ENCODE results near the gene CDKN2B.

Gene CDKN2B

DNA sequence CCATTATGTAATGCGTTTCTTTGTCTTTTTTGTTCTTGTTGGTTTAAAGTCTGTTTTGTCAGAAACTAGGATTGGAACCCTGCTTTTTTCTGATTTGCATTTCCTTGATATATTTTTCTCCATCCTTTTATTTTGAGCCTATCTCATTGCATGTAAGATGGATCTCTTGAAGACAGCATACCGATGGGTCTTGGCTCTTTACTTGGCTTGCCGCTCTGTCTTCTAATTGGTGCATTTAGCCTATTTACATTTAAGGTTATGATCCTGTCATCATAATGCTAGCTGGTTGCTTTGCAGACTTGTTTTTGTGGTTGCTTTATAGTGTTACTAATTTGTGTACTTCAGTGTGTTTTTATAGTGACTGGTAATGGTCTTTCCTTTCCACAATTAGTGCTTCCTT, 13.3 kb upstream of the CDKN2B start:
- no peaks in the 10 kb centered on the region for H3K4me1 ChIP-seq (ENCODE audit: insufficient read depth, low read length, poor library complexity, severe bottlenecking)
- no peaks in the 10 kb centered on the region for H4K20me1 ChIP-seq (ENCODE audit: insufficient read depth, low read length, poor library complexity, severe bottlenecking)
- no peaks in the 10 kb centered on the region for H3K9me3 ChIP-seq (ENCODE audit: insufficient read depth, low read depth, low read length)
- H2AFZ ChIP-seq (ENCODE audit: low read length), result no peak overlapping the region
- no peaks in the 10 kb centered on the region for H3K36me3 ChIP-seq (ENCODE audit: insufficient read depth, low read length)
- no peak overlapping the region for H3K4me2 ChIP-seq (ENCODE audit: low read depth, low read length, poor library complexity, severe bottlenecking)
- no peaks in the 10 kb centered on the region for H3K9me2 ChIP-seq (replicated peaks; ENCODE audit: low read depth, low read length)
- H3K9ac ChIP-seq (ENCODE audit: low read depth, low read length, poor library complexity, severe bottlenecking), result no peak overlapping the region
- H3K4me3 ChIP-seq (ENCODE audit: low read length, poor library complexity, severe bottlenecking), result no peak overlapping the region
- no peaks in the 10 kb centered on the region for H3F3A ChIP-seq (ENCODE audit: low read depth)
- no peak for TF ChIP-seq EZH2phosphoT487 (IDR thresholded peaks at IDR 0.05; ENCODE audit: borderline replicate concordance)
- TF ChIP-seq, protein P1, sequence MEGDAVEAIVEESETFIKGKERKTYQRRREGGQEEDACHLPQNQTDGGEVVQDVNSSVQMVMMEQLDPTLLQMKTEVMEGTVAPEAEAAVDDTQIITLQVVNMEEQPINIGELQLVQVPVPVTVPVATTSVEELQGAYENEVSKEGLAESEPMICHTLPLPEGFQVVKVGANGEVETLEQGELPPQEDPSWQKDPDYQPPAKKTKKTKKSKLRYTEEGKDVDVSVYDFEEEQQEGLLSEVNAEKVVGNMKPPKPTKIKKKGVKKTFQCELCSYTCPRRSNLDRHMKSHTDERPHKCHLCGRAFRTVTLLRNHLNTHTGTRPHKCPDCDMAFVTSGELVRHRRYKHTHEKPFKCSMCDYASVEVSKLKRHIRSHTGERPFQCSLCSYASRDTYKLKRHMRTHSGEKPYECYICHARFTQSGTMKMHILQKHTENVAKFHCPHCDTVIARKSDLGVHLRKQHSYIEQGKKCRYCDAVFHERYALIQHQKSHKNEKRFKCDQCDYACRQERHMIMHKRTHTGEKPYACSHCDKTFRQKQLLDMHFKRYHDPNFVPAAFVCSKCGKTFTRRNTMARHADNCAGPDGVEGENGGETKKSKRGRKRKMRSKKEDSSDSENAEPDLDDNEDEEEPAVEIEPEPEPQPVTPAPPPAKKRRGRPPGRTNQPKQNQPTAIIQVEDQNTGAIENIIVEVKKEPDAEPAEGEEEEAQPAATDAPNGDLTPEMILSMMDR (conservative IDR thresholded peaks at IDR 0.05; ENCODE audit: low read length), result no peak
- no peaks in the 10 kb centered on the region for H3K27me3 ChIP-seq (ENCODE audit: insufficient read depth, low read length, poor library complexity, severe bottlenecking)
- peaks cover 38% of the 10 kb centered on the region; the same call in 1 of the 2 replicates for H3K79me2 ChIP-seq (ENCODE audit: insufficient read depth, low read length)

DNA sequence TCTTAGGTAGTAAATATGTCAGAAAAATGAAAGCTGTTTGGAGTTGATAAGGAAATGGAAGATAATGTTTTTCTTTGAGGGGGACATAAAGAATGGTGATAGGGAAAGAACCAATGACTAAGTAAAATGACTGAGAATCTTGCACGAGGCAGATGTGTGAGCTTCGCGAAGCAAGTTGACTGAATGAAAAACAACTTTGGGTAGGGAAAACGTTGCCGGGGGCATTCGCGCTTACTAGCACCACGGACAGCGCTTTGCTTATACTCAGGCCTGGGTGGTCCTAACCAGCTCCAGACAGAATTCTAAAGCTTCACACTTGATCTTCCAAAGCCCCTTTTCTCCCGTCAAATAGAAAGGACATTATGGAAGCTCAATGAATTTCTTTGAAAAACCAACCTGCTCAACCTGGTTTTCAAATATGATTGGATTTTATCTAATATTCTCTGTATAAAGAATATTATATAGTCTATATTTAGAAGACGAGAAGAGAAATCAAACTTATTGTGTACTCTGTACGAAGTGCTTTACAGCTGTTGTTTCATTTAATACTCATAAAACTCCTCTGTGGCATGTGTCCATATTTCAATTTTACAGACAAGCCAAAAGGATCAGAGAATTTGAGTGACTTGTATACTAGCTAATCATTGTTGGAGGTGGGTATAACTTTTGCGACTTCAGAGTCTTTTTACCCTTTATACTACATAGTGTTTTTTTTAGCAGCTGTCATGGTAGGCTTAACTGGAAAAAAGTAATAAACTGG, 1.9 kb upstream of the CDKN2B start:
- no peaks in the 10 kb centered on the region for H3K9me2 ChIP-seq (replicated peaks; ENCODE audit: low read depth, low read length)
- no peak overlapping the region for H3K4me3 ChIP-seq (ENCODE audit: low read length, poor library complexity, severe bottlenecking)
- peaks cover 12% of the 10 kb centered on the region; the same call in 1 of the 2 replicates for H3K79me2 ChIP-seq (ENCODE audit: insufficient read depth, low read length)
- no peaks in the 10 kb centered on the region for H3K9me3 ChIP-seq (ENCODE audit: insufficient read depth, low read depth, low read length)
- no peaks in the 10 kb centered on the region for H3F3A ChIP-seq (ENCODE audit: low read depth)
- H3K27me3 ChIP-seq (ENCODE audit: insufficient read depth, low read length, poor library complexity, severe bottlenecking), result no peaks in the 10 kb centered on the region
- H3K4me2 ChIP-seq (ENCODE audit: low read depth, low read length, poor library complexity, severe bottlenecking), result no peak overlapping the region
- TF ChIP-seq, protein P1 (conservative IDR thresholded peaks at IDR 0.05; ENCODE audit: low read length), result no peak
- TF ChIP-seq EZH2phosphoT487 (IDR thresholded peaks at IDR 0.05; ENCODE audit: borderline replicate concordance), result no peak
- no peak overlapping the region for H3K9ac ChIP-seq (ENCODE audit: low read depth, low read length, poor library complexity, severe bottlenecking)
- no peaks in the 10 kb centered on the region for H4K20me1 ChIP-seq (ENCODE audit: insufficient read depth, low read length, poor library complexity, severe bottlenecking)
- H3K36me3 ChIP-seq (ENCODE audit: insufficient read depth, low read length), result peaks cover 4% of the 10 kb centered on the region; the same call in 1 of the 2 replicates
- H3K4me1 ChIP-seq (ENCODE audit: insufficient read depth, low read length, poor library complexity, severe bottlenecking), result no peaks in the 10 kb centered on the region
- H2AFZ ChIP-seq (ENCODE audit: low read length), result no peak overlapping the region

DNA sequence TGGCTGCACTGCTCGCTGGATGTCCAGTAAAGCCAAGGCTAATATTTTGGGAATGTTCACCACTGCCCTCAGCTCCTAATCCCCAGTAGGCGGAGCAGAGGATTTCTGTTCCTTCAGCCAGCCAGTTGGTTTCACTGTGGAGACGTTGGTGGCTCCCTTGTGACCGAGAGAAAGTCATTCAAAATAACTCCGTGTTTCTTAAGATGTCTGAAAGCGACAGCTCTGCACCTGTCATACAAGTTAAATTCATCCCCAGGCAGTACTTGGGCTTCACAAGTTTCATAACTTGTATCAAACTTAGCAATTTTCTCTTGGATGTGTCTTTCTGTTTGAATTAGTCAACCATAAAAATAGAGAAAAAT, 382 bp upstream of the CDKN2B start:
- H3K4me1 ChIP-seq (ENCODE audit: insufficient read depth, low read length, poor library complexity, severe bottlenecking), result no peaks in the 10 kb centered on the region
- peaks cover under 1% of the 10 kb centered on the region for H4K20me1 ChIP-seq (ENCODE audit: insufficient read depth, low read length, poor library complexity, severe bottlenecking)
- no peak overlapping the region for H2AFZ ChIP-seq (ENCODE audit: low read length)
- H3K4me3 ChIP-seq (ENCODE audit: low read length, poor library complexity, severe bottlenecking), result no peak overlapping the region
- peaks cover 28% of the 10 kb centered on the region; the same call in 1 of the 2 replicates for H3K79me2 ChIP-seq (ENCODE audit: insufficient read depth, low read length)
- H3K27me3 ChIP-seq (ENCODE audit: insufficient read depth, low read length, poor library complexity, severe bottlenecking), result no peaks in the 10 kb centered on the region
- H3K9me3 ChIP-seq (ENCODE audit: insufficient read depth, low read depth, low read length), result no peaks in the 10 kb centered on the region
- peaks cover 9% of the 10 kb centered on the region; the same call in 1 of the 2 replicates for H3K36me3 ChIP-seq (ENCODE audit: insufficient read depth, low read length)
- TF ChIP-seq, protein P1 (conservative IDR thresholded peaks at IDR 0.05; ENCODE audit: low read length), result no peak
- H3K9me2 ChIP-seq (replicated peaks; ENCODE audit: low read depth, low read length), result no peaks in the 10 kb centered on the region
- no peak overlapping the region for H3K9ac ChIP-seq (ENCODE audit: low read depth, low read length, poor library complexity, severe bottlenecking)
- H3F3A ChIP-seq (ENCODE audit: low read depth), result no peaks in the 10 kb centered on the region
- no peak overlapping the region for H3K4me2 ChIP-seq (ENCODE audit: low read depth, low read length, poor library complexity, severe bottlenecking)

Data from Loucy (cell line).